ENCODE results near the gene IFT57. TPM values are rescaled to one million over a fixed set of nuclear protein-coding genes. Genes with fewer than 3 reads are reported as not detected.

Gene IFT57
- total and polyA plus RNA-seq, 2 experiments from 2014 or later, result 28.6 to 49.0 TPM

- TF ChIP-seq ZNF462 (CRISPR knock-in tag; IDR thresholded peaks at IDR 0.05), result peak; percentile 62; the same call in 1 of the 2 replicates
These were observed 19.4 kb downstream of the IFT57 start (continued) for GRCh38 chr3:108202834-108203233.

- Histone ChIP-seq H3K27me3 (ENCODE audit: insufficient read depth) (no peaks in the 10 kb centered on the region), H3K9me2 (ENCODE audit: insufficient read depth) (no peaks in the 10 kb centered on the region), H3K79me2 (replicated peaks; ENCODE audit: insufficient read depth) (no peaks in the 10 kb centered on the region), H3K4me1 (ENCODE audit: insufficient read depth) (0 out of 2 replicates have a peak, but pooled peaks cover 7% of the 10 kb centered on the region), H3K36me3 (ENCODE audit: insufficient read depth) (no peaks in the 10 kb centered on the region), H3K4me3 (no peak overlapping the region), H3K27ac (ENCODE audit: low read depth) (no peak overlapping the region), H3K4me2 (no peak overlapping the region), H3F3A (replicated peaks; ENCODE audit: low read depth) (no peaks in the 10 kb centered on the region), H2AFZ (no peak overlapping the region), H4K20me1 (replicated peaks; ENCODE audit: insufficient read depth) (no peaks in the 10 kb centered on the region)
- TF ChIP-seq ETS1 (IDR thresholded peaks at IDR 0.05) (no peak), REST (IDR thresholded peaks at IDR 0.05; ENCODE audit: unreplicated experiment) (no peak), JUNB (IDR thresholded peaks at IDR 0.05; ENCODE audit: unreplicated experiment) (no peak)
- H3K4me3 Mint-ChIP-seq, result no peak overlapping the region
- no peak overlapping the region; the same call in 1 of the 2 replicates for H3K27ac Mint-ChIP-seq
- no peak for DNase-seq (ENCODE audit: low spot score)
- peaks cover 13% of the 10 kb centered on the region; the same call in 2 of the 3 replicates for H3K4me1 Mint-ChIP-seq
- no peak for ATAC-seq
- H3K9me3 Mint-ChIP-seq, result no peaks in the 10 kb centered on the region
- no peaks in the 10 kb centered on the region for H3K36me3 Mint-ChIP-seq (ENCODE audit: low read depth)
- no peaks in the 10 kb centered on the region for H3K27me3 Mint-ChIP-seq (ENCODE audit: insufficient read depth, low read depth, poor library complexity)
These were observed 20.1 kb downstream of the IFT57 start for GRCh38 chr3:108202080-108202479.

Measured in GM23338 (cell line).